Panc1 (cell line): ENCODE measurements around the gene HADHB. TPM values are rescaled to one million over a fixed set of nuclear protein-coding genes. Genes with fewer than 3 reads are reported as not detected.

Experiments
- ATAC-seq: fragments of 200-7000 bp; cut with Tn5 transposase; 2 replicates; pipeline ENCODE4 v1.9.1; 2020; ENCODE audit warnings: mild to moderate bottlenecking, moderate library complexity
- BruUV-seq: library from RNA; stranded (reverse); fragments of 400-500 nt; replicated peaks from 2 replicates; lab custom pipeline; 2021; lab: Mats Ljungman, UMichigan
- CTCF ChIA-PET: fragments of 300-600 bp; sonication (Branson Sonifier 250); formaldehyde crosslinking; loops from one replicate; lab custom pipeline; 2022; ENCODE audit warnings: antibody characterized with exemption; lab: Charles Lee
- POLR2A ChIA-PET: fragments of 300-600 bp; sonication (Branson Sonifier 250); formaldehyde crosslinking; loops from one replicate; lab custom pipeline; 2022; ENCODE audit warnings: antibody characterized with exemption; lab: Charles Lee
- DNase-seq: peaks from one replicate; pipeline ENCODE4 v3.0.0-alpha.2; 2010; ENCODE audit warnings: low read depth, low spot score
- H3K27ac ChIP-seq: 2 replicates; pipeline ENCODE4 v1.5.1; 2011; ENCODE audit warnings: mild to moderate bottlenecking, low read length, inconsistent platforms
- H3K27me3 ChIP-seq: fragments of 200-500 bp; sonication (Bioruptor generic); 2 replicates; pipeline ENCODE4 v1.6.0; 2014; ENCODE audit warnings: low read length, inconsistent platforms; ENCODE audit not compliant: control insufficient read depth, insufficient read depth
- H3K36me3 ChIP-seq: fragments of 200-500 bp; sonication (Bioruptor generic); 2 replicates; pipeline ENCODE4 v1.5.1; 2014; ENCODE audit warnings: inconsistent platforms, mild to moderate bottlenecking, low read length, moderate library complexity; ENCODE audit not compliant: control insufficient read depth, insufficient read depth
- H3K4me1 ChIP-seq: 2 replicates; pipeline ENCODE4 v1.5.1; 2011; ENCODE audit warnings: inconsistent platforms, mild to moderate bottlenecking, low read length, moderate library complexity; ENCODE audit not compliant: control insufficient read depth, insufficient read depth
- H3K4me3 ChIP-seq, 2 experiments: 2 replicates each; pipeline ENCODE4 v1.5.1; 2011 to 2012; ENCODE audit warnings: low read depth in 2 of 2, low read length in 2 of 2, mild to moderate bottlenecking in 2 of 2, inconsistent platforms in 1 of 2, moderate library complexity in 1 of 2
- H3K9me3 ChIP-seq: fragments of 200-500 bp; sonication (Bioruptor generic); 2 replicates; pipeline ENCODE4 v1.5.1; 2014; ENCODE audit warnings: low read depth, mild to moderate bottlenecking, inconsistent platforms, low read length, moderate library complexity; ENCODE audit not compliant: control insufficient read depth, insufficient read depth
- POLR2AphosphoS5 ChIP-seq: IDR thresholded peaks from 2 replicates; pipeline ENCODE4 v1.6.1; 2012; ENCODE audit warnings: mild to moderate bottlenecking, low read depth, low read length, moderate library complexity
- SIN3A ChIP-seq: IDR thresholded peaks from 2 replicates; pipeline ENCODE4 v1.6.1; 2012; ENCODE audit warnings: low read depth, mild to moderate bottlenecking, low read length, moderate library complexity, borderline replicate concordance; ENCODE audit not compliant: insufficient read depth
- TCF7L2 ChIP-seq: IDR thresholded peaks from 2 replicates; pipeline ENCODE4 v1.6.1; 2011; ENCODE audit warnings: mild to moderate bottlenecking, low read depth, low read length, inconsistent platforms
- in situ Hi-C: cut with HindIII; loops from 2 replicates; pipeline ENCODE4 v1.10.0; 2016; ENCODE audit warnings: low sequenced_read_pairs, low pct_unique_long_range_greater_than_20kb
- intact Hi-C: fragments of 100-400 bp; cut with micrococcal nuclease; formaldehyde crosslinking; loops from one replicate; pipeline ENCODE4 v1.10.0; 2022; ENCODE audit not compliant: unreplicated experiment
- total RNA-seq: library from RNA; stranded (reverse); gene quantifications from one replicate; pipeline ENCODE4 v1.2.1, GENCODE V29; 2021; ENCODE audit not compliant: unreplicated experiment
- TF ChIP-seq, protein P1 (sequence below): fragments of 450-650 bp; IDR thresholded peaks from 2 replicates; pipeline ENCODE4 v1.5.1; 2017; ENCODE audit warnings: mild to moderate bottlenecking
- TF ChIP-seq, protein P2 (sequence below), 2 experiments: IDR thresholded peaks; 2 replicates each; pipeline ENCODE4 v1.6.1; 2011 to 2012; ENCODE audit warnings: low read depth in 2 of 2, control low read depth in 1 of 2, low read length in 1 of 2, mild to moderate bottlenecking in 1 of 2, moderate library complexity in 1 of 2; ENCODE audit not compliant: insufficient read depth in 1 of 2

HADHB gene
- total RNA-seq, 1 experiment from 2014 or later: 106 TPM

DNA sequence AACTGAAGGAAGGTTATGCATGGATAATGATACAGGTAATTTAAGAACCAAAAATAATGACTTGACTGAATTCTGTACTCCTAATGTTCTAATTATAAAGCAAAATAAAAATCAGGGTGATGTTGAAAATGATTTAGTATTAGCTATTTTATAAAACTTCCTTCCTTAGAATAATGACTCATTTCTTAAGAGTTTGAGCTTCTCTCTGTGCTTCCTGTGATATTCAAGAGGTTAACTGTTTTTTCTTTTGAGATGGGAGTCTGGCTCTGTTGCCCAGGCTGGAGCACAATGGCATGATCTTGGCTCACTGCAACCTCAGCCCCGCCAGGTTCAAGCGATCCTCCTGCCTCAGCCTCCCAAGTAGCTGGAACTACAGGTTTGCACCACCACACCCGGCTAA, 15.1 kb upstream of the HADHB start:
- Histone ChIP-seq H3K27ac (no peak overlapping the region), H3K9me3 (0 out of 2 replicates have a peak, but pooled peaks cover 5% of the 10 kb centered on the region), H3K4me1 (no peaks in the 10 kb centered on the region), H3K36me3 (peaks cover 31% of the 10 kb centered on the region), H3K27me3 (no peaks in the 10 kb centered on the region), H3K4me3 (no peak overlapping the region)
- POLR2A ChIA-PET: no interaction called here
- intact Hi-C loops (no loop called here), in situ Hi-C loops (no loop called here)
- no peak for TF ChIP-seq SIN3A
- TF ChIP-seq, protein P1, sequence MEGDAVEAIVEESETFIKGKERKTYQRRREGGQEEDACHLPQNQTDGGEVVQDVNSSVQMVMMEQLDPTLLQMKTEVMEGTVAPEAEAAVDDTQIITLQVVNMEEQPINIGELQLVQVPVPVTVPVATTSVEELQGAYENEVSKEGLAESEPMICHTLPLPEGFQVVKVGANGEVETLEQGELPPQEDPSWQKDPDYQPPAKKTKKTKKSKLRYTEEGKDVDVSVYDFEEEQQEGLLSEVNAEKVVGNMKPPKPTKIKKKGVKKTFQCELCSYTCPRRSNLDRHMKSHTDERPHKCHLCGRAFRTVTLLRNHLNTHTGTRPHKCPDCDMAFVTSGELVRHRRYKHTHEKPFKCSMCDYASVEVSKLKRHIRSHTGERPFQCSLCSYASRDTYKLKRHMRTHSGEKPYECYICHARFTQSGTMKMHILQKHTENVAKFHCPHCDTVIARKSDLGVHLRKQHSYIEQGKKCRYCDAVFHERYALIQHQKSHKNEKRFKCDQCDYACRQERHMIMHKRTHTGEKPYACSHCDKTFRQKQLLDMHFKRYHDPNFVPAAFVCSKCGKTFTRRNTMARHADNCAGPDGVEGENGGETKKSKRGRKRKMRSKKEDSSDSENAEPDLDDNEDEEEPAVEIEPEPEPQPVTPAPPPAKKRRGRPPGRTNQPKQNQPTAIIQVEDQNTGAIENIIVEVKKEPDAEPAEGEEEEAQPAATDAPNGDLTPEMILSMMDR: no peak
- TF ChIP-seq, protein P2, sequence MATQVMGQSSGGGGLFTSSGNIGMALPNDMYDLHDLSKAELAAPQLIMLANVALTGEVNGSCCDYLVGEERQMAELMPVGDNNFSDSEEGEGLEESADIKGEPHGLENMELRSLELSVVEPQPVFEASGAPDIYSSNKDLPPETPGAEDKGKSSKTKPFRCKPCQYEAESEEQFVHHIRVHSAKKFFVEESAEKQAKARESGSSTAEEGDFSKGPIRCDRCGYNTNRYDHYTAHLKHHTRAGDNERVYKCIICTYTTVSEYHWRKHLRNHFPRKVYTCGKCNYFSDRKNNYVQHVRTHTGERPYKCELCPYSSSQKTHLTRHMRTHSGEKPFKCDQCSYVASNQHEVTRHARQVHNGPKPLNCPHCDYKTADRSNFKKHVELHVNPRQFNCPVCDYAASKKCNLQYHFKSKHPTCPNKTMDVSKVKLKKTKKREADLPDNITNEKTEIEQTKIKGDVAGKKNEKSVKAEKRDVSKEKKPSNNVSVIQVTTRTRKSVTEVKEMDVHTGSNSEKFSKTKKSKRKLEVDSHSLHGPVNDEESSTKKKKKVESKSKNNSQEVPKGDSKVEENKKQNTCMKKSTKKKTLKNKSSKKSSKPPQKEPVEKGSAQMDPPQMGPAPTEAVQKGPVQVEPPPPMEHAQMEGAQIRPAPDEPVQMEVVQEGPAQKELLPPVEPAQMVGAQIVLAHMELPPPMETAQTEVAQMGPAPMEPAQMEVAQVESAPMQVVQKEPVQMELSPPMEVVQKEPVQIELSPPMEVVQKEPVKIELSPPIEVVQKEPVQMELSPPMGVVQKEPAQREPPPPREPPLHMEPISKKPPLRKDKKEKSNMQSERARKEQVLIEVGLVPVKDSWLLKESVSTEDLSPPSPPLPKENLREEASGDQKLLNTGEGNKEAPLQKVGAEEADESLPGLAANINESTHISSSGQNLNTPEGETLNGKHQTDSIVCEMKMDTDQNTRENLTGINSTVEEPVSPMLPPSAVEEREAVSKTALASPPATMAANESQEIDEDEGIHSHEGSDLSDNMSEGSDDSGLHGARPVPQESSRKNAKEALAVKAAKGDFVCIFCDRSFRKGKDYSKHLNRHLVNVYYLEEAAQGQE (IDR thresholded peaks at IDR 0.05; ENCODE audit: insufficient read depth in 1 of 2, low read depth in 2 of 2, low read length in 1 of 2): no peak
- ATAC-seq (no peak), DNase-seq (no peak)
- BruUV-seq: no TSS peak
- CTCF ChIA-PET: no interaction called here

DNA sequence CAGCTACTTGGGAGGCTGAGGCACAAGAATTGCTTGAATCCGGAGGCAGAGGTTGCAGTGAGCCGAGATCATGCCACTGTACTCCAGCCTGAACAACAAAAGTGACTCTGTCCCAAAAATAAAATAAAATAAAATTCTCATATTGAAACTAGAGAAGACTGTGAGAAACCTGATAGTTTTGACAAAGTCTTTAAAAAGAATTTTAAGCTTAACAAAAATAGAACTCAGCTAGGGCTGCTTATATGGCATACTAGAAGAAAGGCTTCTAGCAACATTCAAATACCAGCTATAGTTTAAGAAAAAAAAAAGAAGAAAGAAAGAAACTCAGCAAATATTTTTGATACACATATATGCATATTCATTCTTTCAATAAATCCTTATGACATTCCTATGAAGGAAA, 13.9 kb upstream of the HADHB start:
- POLR2A ChIA-PET: interaction anchor here (0.6 kb wide), 1 partner anchor 8 kb away, joined by 7 read pairs; no protein-coding TSS in a partner anchor
- Histone ChIP-seq H3K27me3 (no peaks in the 10 kb centered on the region), H3K36me3 (peaks cover 34% of the 10 kb centered on the region), H3K9me3 (0 out of 2 replicates have a peak, but pooled peaks cover 5% of the 10 kb centered on the region), H3K4me1 (no peaks in the 10 kb centered on the region), H3K27ac (no peak overlapping the region), H3K4me3 (no peak overlapping the region)
- BruUV-seq: no TSS peak
- intact Hi-C loops (no loop called here), in situ Hi-C loops (no loop called here)
- no peak for DNase-seq
- CTCF ChIA-PET: interaction anchor here (0.6 kb wide), 1 partner anchor 96 kb away, joined by 4 read pairs; no protein-coding TSS in a partner anchor
- ATAC-seq: no peak
- no peak for TF ChIP-seq SIN3A
- TF ChIP-seq, protein P1: no peak
- no peak for TF ChIP-seq TCF7L2
- TF ChIP-seq, protein P2 (IDR thresholded peaks at IDR 0.05; ENCODE audit: insufficient read depth in 1 of 2, low read depth in 2 of 2, low read length in 1 of 2): no peak
- no peak for TF ChIP-seq POLR2AphosphoS5
